GM23248 (cell line): ENCODE data around the gene FLT1. TPM values are rescaled to one million over a fixed set of nuclear protein-coding genes. Genes with fewer than 3 reads are reported as not detected.

Experiments
- DNase-seq: peaks from one replicate; pipeline ENCODE4 v3.0.0-alpha.2; 2015
- H2AFZ ChIP-seq: fragments of 200-600 bp; sonication (generic); 2 replicates; pipeline ENCODE4 v1.6.1; 2016; ENCODE audit warnings: antibody characterized with exemption
- H3F3A ChIP-seq: fragments of 200-600 bp; sonication (generic); 2 replicates; pipeline ENCODE4 v1.6.1; 2016; ENCODE audit warnings: mild to moderate bottlenecking, antibody characterized with exemption, mixed run types; ENCODE audit not compliant: insufficient read depth
- H3K27ac ChIP-seq: fragments of 200-600 bp; sonication (generic); 2 replicates; pipeline ENCODE4 v1.5.1; 2016; ENCODE audit warnings: mild to moderate bottlenecking
- H3K27me3 ChIP-seq: fragments of 200-600 bp; sonication (generic); replicated peaks from 2 replicates; pipeline ENCODE4 v1.6.1; 2016; ENCODE audit warnings: mild to moderate bottlenecking; ENCODE audit not compliant: insufficient read depth
- H3K36me3 ChIP-seq: fragments of 200-600 bp; sonication (generic); 2 replicates; pipeline ENCODE4 v1.6.1; 2016; ENCODE audit warnings: low read depth, mild to moderate bottlenecking
- H3K4me1 ChIP-seq: fragments of 200-600 bp; sonication (generic); 2 replicates; pipeline ENCODE4 v1.6.1; 2016; ENCODE audit warnings: mild to moderate bottlenecking; ENCODE audit not compliant: insufficient read depth
- H3K4me2 ChIP-seq: fragments of 200-600 bp; sonication (generic); one replicate; pipeline ENCODE4 v1.6.1; 2016; ENCODE audit warnings: mild to moderate bottlenecking; ENCODE audit not compliant: unreplicated experiment
- H3K4me3 ChIP-seq: fragments of 200-600 bp; sonication (generic); 2 replicates; pipeline ENCODE4 v1.5.1; 2016; ENCODE audit warnings: mild to moderate bottlenecking
- H3K79me2 ChIP-seq: fragments of 200-600 bp; sonication (generic); 2 replicates; pipeline ENCODE4 v1.6.1; 2016; ENCODE audit warnings: mild to moderate bottlenecking; ENCODE audit not compliant: insufficient read depth
- H3K9ac ChIP-seq: fragments of 200-600 bp; sonication (generic); 2 replicates; pipeline ENCODE4 v1.6.1; 2016; ENCODE audit warnings: mild to moderate bottlenecking
- H3K9me2 ChIP-seq: fragments of 200-600 bp; sonication (generic); 2 replicates; pipeline ENCODE4 v1.6.1; 2016; ENCODE audit warnings: mixed run types, mild to moderate bottlenecking, moderate library complexity; ENCODE audit not compliant: insufficient read depth
- H3K9me3 ChIP-seq: fragments of 200-600 bp; sonication (generic); one replicate; pipeline ENCODE4 v1.6.1; 2017; ENCODE audit warnings: low read depth
- H4K20me1 ChIP-seq: fragments of 200-600 bp; sonication (generic); 2 replicates; pipeline ENCODE4 v1.6.0; 2016; ENCODE audit not compliant: insufficient read depth
- EZH2 ChIP-seq: fragments of 200-600 bp; sonication (generic); IDR thresholded peaks from 2 replicates; pipeline ENCODE4 v1.6.1; 2018; ENCODE audit warnings: antibody characterized with exemption, mild to moderate bottlenecking; ENCODE audit not compliant: insufficient read depth, poor library complexity, severe bottlenecking
- EZH2phosphoT487 ChIP-seq: fragments of 200-600 bp; sonication (generic); IDR thresholded peaks from 2 replicates; pipeline ENCODE4 v1.6.1; 2018; ENCODE audit warnings: antibody characterized with exemption, moderate library complexity, mild to moderate bottlenecking, low read depth; ENCODE audit not compliant: insufficient read depth
- WGBS, 2 experiments: methylation state at CpG; one replicate each; pipeline ENCODE4 v1.1.6; 2015 to 2017; ENCODE audit warnings: low lambda C conversion rate in 2 of 2, low coverage in 1 of 2; ENCODE audit errors: missing lambda C conversion rate in 2 of 2; 5-methylcytosine and 5-hydroxymethylcytosine counted together
- in situ Hi-C: fragments of 300-500 bp; cut with MboI; formaldehyde crosslinking; loops from 2 replicates; pipeline ENCODE4 v1.15.0; 2020
- polyA plus RNA-seq: library from polyadenylated mRNA; unstranded; fragments of >200 nt; fragmentation: Nextera tagmentation; extraction: Ambion mirVana; gene quantifications from 2 replicates; pipeline ENCODE4 v1.2.1, GENCODE V29; 2016
- total RNA-seq: library from RNA; depleted of rRNA; stranded (reverse); fragments of >200 nt; shearing (Covaris generic); gene quantifications from 2 replicates; pipeline ENCODE4 v1.2.3, GENCODE V29; 2014

FLT1 gene
- total and polyA plus RNA-seq, 2 experiments from 2014 or later: 12.9 to 18.6 TPM

DNA sequence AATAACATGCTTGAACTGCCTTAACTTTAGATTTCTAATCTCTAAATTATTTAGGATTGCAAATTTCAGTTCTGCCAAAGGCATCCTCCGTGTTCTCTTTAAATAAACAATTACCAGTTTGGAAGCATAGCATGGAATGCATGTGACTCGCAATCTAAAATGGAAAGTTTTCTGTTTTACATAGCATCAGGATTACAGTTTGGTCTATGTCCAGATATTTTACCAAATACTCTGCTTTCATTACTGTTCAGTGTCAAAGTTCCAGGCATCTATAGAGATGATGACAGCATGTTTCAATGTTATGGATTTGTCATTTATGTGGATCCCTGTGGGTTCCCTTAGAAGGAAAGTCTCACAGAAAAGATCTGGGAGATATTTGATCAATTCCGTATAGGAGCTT, 16.8 kb downstream of the FLT1 start:
- H3K27ac ChIP-seq: peak overlapping the region; percentile 32
- in situ Hi-C loops: no loop called here

DNA sequence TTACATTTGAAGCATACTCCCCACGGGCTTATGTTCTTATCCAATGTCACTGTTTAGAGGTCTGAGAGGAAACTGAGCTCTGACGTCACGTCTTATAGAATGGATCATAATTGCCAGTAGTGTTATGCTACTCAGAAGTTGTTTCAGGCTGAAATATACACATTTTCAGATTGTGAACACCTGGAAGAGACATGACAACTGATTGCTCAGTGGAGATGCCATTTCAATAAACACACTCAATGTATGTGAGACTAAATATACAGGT, 17.3 kb downstream of the FLT1 start:
- no peaks in the 10 kb centered on the region for H4K20me1 ChIP-seq
- in situ Hi-C loops: no loop called here
- no peaks in the 10 kb centered on the region for H3K79me2 ChIP-seq
- H3F3A ChIP-seq: peaks cover 52% of the 10 kb centered on the region
- DNase-seq: no peak
- H3K4me3 ChIP-seq: 0 out of 2 replicates have a peak overlapping the region, but pooled peaks have one; percentile 5
- H3K27me3 ChIP-seq: no peaks in the 10 kb centered on the region
- no peaks in the 10 kb centered on the region for H3K9me2 ChIP-seq
- no peak overlapping the region for H2AFZ ChIP-seq
- 57 to 75% methylated on average over 3 of the region's 3 CpGs for WGBS, 2 experiments
- peak overlapping the region; percentile 41 for H3K4me2 ChIP-seq
- H3K4me1 ChIP-seq: peaks cover 55% of the 10 kb centered on the region
- H3K36me3 ChIP-seq: no peaks in the 10 kb centered on the region
- H3K9ac ChIP-seq: no peak overlapping the region
- no peaks in the 10 kb centered on the region for H3K9me3 ChIP-seq
- TF ChIP-seq EZH2: no peak
- TF ChIP-seq EZH2phosphoT487: no peak
- H3K27ac ChIP-seq: peak overlapping the region; percentile 32; the same call in 1 of the 2 replicates

More for the DNA sequence above, 16.8 kb downstream of the FLT1 start:
- TF ChIP-seq EZH2phosphoT487 (no peak), EZH2 (no peak)
- DNase-seq: peak; percentile 74
- Histone ChIP-seq H3K27me3 (no peaks in the 10 kb centered on the region), H3K36me3 (no peaks in the 10 kb centered on the region), H3K9ac (no peak overlapping the region), H3K9me3 (no peaks in the 10 kb centered on the region), H4K20me1 (no peaks in the 10 kb centered on the region), H3K4me2 (peak overlapping the region; percentile 41), H3K79me2 (no peaks in the 10 kb centered on the region), H3K4me1 (peaks cover 55% of the 10 kb centered on the region), H3F3A (peaks cover 52% of the 10 kb centered on the region), H3K4me3 (peak overlapping the region; percentile 5; the same call in 1 of the 2 replicates), H2AFZ (0 out of 2 replicates have a peak overlapping the region, but pooled peaks have one; percentile 20), H3K9me2 (no peaks in the 10 kb centered on the region)
- 14 to 20% methylated on average over 3 of the region's 3 CpGs for WGBS, 2 experiments

DNA sequence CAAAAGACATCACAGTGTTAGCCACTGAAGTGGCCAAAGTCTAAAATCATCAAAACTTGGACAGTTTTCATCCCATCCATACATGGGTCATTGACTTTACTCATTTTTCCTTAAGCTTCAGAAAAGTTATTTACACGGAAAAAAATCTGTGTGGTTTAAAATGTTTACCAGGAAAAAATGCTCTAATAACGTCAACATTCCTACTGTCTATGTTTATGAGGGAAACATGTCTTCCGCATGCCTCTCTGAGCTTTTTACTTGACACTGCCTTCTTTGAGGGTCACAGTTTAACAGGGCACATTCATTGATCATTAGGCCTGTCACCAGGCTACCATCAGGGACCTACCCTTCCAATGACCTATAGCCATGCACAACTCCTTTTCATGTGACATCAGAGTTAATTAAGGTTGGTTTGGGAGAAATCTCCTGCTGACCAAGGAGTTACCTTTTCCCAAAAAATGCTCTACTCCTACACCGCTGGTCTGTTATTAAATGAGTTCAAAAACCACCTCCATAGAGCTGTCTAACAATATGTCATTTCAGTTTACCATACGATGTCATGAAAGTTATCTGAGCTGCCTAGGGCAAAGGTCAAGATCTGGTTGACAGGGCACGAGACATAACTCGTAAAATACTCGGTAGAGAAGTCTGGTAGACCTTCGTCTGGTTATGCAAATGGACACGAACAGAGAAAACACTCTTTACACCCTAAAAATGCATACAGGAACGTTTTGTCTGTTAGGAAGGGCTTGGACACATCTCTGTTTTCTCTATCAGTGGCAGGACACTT, 17.8 kb downstream of the FLT1 start:
- no peak for TF ChIP-seq EZH2phosphoT487
- TF ChIP-seq EZH2: no peak
- H3K9me2 ChIP-seq: no peaks in the 10 kb centered on the region
- H2AFZ ChIP-seq: no peak overlapping the region
- no peaks in the 10 kb centered on the region for H3K79me2 ChIP-seq
- peak overlapping the region; percentile 41 for H3K4me2 ChIP-seq
- peaks cover 55% of the 10 kb centered on the region for H3K4me1 ChIP-seq
- 63 to 66% methylated on average over 11 of the region's 11 CpGs for WGBS, 2 experiments
- no peak overlapping the region for H3K27ac ChIP-seq
- no peak overlapping the region for H3K9ac ChIP-seq
- no peaks in the 10 kb centered on the region for H4K20me1 ChIP-seq
- no peaks in the 10 kb centered on the region for H3K36me3 ChIP-seq
- DNase-seq: no peak
- no peaks in the 10 kb centered on the region for H3K9me3 ChIP-seq
- in situ Hi-C loops: no loop called here
- no peaks in the 10 kb centered on the region for H3K27me3 ChIP-seq
- peaks cover 52% of the 10 kb centered on the region for H3F3A ChIP-seq
- H3K4me3 ChIP-seq: no peak overlapping the region

DNA sequence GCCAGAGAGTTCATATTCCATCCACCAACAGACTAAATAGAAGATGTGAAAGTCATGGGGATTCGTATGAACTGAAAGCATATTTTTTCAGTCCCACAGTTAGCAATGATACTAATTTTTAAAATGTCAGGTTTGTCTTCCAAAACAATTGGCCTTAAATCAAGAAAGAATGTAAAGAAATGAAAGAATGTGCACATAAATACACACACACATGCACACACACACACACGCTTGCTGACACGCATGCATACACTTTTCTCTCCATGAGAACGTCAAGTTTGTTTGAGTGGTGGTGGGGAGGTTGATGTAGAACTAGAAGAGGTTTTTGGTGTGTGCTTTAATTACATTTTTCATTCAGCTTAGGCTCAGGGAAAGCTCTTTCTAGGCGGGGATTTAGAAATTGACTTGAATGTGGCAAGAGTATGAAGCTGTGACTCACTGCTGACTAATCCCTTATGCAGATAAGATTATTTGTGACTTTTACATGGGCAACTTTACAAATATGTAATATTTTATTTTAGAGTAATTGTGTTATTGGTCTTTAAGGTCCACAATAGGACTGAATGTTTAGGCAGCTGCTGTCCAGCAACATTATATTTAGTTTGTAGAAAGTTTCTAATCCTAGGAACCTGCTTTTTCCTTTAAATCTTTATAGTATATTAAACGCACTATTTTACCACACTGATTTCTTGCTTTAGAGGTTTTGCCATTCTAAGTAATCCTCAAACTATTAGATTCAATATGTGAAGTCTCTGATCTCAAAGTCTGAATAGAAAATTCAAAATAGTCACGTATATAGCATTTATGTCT, 18.8 kb downstream of the FLT1 start:
- H3K79me2 ChIP-seq: no peaks in the 10 kb centered on the region
- DNase-seq: peak; percentile 93
- peak overlapping the region; percentile 44 for H3K27ac ChIP-seq
- no peaks in the 10 kb centered on the region for H3K9me2 ChIP-seq
- 0 out of 2 replicates have a peak overlapping the region, but pooled peaks have one; percentile 14 for H3K4me3 ChIP-seq
- H3K4me1 ChIP-seq: peaks cover 55% of the 10 kb centered on the region
- peak overlapping the region; percentile 30; the same call in 1 of the 2 replicates for H2AFZ ChIP-seq
- TF ChIP-seq EZH2 (no peak), EZH2phosphoT487 (no peak)
- peak overlapping the region; percentile 76 for H3K4me2 ChIP-seq
- peaks cover 52% of the 10 kb centered on the region for H3F3A ChIP-seq
- in situ Hi-C loops: no loop called here
- H3K27me3 ChIP-seq: no peaks in the 10 kb centered on the region
- no peaks in the 10 kb centered on the region for H3K36me3 ChIP-seq
- H4K20me1 ChIP-seq: no peaks in the 10 kb centered on the region
- no peak overlapping the region for H3K9ac ChIP-seq
- H3K9me3 ChIP-seq: no peaks in the 10 kb centered on the region
- WGBS, 2 experiments: 51 to 54% methylated on average over 7 of the region's 7 CpGs
